Right lobe of liver (tissue), 6 donors: Measurements from ENCODE around the gene EZH1. TPM values are rescaled to one million over a fixed set of nuclear protein-coding genes. Genes with fewer than 3 reads are reported as not detected.

ENCODE experiments used
- ATAC-seq, 4 donors: fragments of 200-7000 bp; cut with Tn5 transposase; one replicate each; pipeline ENCODE4 v1.9.1; 2020; ENCODE audit warnings: mild to moderate bottlenecking in 4 of 4, moderate library complexity in 4 of 4
- DNase-seq, 3 donors: peaks; one replicate each; pipeline ENCODE4 v3.0.0-alpha.2; 2020
- H3K27ac ChIP-seq, 3 donors: fragments of 200-600 bp; one replicate each; pipeline ENCODE4 v1.8.0; 2022
- H3K27me3 ChIP-seq, 2 donors: fragments of 200-600 bp; one replicate each; pipeline ENCODE4 v1.8.0; 2022
- H3K36me3 ChIP-seq, 4 donors: fragments of 200-600 bp; sonication (generic) in 1 of 4; one replicate each; pipeline versions ENCODE4 v1.5.1 to v1.8.0; 2017 to 2022; ENCODE audit warnings: control low read depth in 1 of 4
- H3K4me1 ChIP-seq, 4 donors: fragments of 200-600 bp; sonication (generic) in 1 of 4; one replicate each; pipeline versions ENCODE4 v1.5.1 to v1.8.0; 2017 to 2022; ENCODE audit warnings: control low read depth in 1 of 4
- H3K4me3 ChIP-seq, 3 donors: fragments of 200-600 bp; one replicate each; pipeline ENCODE4 v1.8.0; 2022
- H3K9me3 ChIP-seq, 4 donors: fragments of 200-600 bp; sonication (generic) in 1 of 4; one replicate each; pipeline versions ENCODE4 v1.5.1 to v1.8.0; 2017 to 2022; ENCODE audit warnings: control low read depth in 1 of 4
- POLR2A ChIP-seq: fragments of 450-650 bp; IDR thresholded peaks from one replicate; pipeline ENCODE4 v1.6.1; 2017; ENCODE audit warnings: antibody characterized with exemption, mild to moderate bottlenecking
- WGBS: methylation state at CpG from one replicate; pipeline ENCODE4 v1.1.6; 2018; ENCODE audit warnings: low coverage, low lambda C conversion rate; ENCODE audit not compliant: insufficient coverage; ENCODE audit errors: missing lambda C conversion rate; 5-methylcytosine and 5-hydroxymethylcytosine counted together
- intact Hi-C, 2 donors: fragments of 100-400 bp; cut with DNase I; formaldehyde crosslinking; loops; one replicate each; pipeline versions ENCODE4 v1.11.2 to v1.14.1; 2022
- total RNA-seq, 6 experiments: library from RNA; depleted of rRNA in 2 of 6; stranded (reverse); fragments of >200 nt in 2 of 6; fragmentation: NEBNext Ultra II Directional in 3 of 6; extraction: Animal tissue kit (Norgen Biotek cat#: 25700) in 3 of 6; gene quantifications; one replicate each; pipeline versions ENCODE4 v1.1.0 to v1.2.4, GENCODE V29; 2016 to 2023
- TF ChIP-seq, protein P1 (sequence below), 4 donors: fragments of 200-600 bp in 3 of 4; fragments of 450-650 bp in 1 of 4; IDR thresholded peaks; one replicate each; pipeline versions ENCODE4 v1.5.1 to v1.8.0; 2016 to 2022; ENCODE audit warnings: antibody characterized with exemption in 4 of 4, mild to moderate bottlenecking in 2 of 4
- donor health status: DM: no; HTN: yes; CAD: no.
- donor health status: DM: no; HTN: no; CAD: no.
- donor health status: DM: no; HTN: no; CAD: no.
- donor health status: DM: no; HTN: yes; CAD: no.
- donor health status: DM: no; HTN: yes; CAD: no.

EZH1 gene
- total RNA-seq, 6 experiments from 2014 or later, result 5.5 to 16.5 (median 10.8) TPM

DNA sequence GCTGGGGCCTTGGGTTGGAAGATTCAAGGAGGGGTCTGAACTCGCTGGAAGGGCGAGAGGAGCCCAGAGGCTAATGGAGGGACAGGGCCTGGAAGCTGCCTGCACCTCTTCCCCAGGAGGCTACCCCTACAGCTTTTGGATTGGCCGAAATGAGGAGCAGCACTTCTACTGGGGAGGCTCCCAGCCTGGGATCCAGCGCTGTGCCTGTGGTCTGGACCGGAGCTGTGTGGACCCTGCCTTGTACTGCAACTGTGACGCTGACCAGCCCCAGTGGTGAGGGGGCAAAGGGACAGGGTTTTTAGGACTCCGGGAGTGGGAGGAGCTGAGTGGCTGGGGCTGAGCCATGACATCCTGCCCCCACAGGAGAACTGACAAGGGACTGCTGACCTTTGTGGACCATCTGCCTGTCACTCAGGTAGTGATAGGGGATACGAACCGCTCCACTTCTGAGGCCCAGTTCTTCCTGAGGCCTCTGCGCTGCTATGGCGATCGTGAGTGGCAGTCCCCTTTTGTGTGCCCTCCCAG, 53.8 kb downstream of the EZH1 start:
- ATAC-seq (no peak), DNase-seq (no peak)
- Histone ChIP-seq H3K9me3 (no peaks in the 10 kb centered on the region), H3K36me3 (no peaks in the 10 kb centered on the region), H3K4me1 (no peaks in the 10 kb centered on the region), H3K27ac (no peak overlapping the region), H3K27me3 (no peaks in the 10 kb centered on the region), H3K4me3 (no peak overlapping the region)
- no CpG with 5 or more reads among the region's 12 CpGs for WGBS
- TF ChIP-seq, protein P1, sequence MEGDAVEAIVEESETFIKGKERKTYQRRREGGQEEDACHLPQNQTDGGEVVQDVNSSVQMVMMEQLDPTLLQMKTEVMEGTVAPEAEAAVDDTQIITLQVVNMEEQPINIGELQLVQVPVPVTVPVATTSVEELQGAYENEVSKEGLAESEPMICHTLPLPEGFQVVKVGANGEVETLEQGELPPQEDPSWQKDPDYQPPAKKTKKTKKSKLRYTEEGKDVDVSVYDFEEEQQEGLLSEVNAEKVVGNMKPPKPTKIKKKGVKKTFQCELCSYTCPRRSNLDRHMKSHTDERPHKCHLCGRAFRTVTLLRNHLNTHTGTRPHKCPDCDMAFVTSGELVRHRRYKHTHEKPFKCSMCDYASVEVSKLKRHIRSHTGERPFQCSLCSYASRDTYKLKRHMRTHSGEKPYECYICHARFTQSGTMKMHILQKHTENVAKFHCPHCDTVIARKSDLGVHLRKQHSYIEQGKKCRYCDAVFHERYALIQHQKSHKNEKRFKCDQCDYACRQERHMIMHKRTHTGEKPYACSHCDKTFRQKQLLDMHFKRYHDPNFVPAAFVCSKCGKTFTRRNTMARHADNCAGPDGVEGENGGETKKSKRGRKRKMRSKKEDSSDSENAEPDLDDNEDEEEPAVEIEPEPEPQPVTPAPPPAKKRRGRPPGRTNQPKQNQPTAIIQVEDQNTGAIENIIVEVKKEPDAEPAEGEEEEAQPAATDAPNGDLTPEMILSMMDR (IDR thresholded peaks at IDR 0.05), result no peak
- TF ChIP-seq POLR2A, result no peak
- intact Hi-C loops, result no loop called here

DNA sequence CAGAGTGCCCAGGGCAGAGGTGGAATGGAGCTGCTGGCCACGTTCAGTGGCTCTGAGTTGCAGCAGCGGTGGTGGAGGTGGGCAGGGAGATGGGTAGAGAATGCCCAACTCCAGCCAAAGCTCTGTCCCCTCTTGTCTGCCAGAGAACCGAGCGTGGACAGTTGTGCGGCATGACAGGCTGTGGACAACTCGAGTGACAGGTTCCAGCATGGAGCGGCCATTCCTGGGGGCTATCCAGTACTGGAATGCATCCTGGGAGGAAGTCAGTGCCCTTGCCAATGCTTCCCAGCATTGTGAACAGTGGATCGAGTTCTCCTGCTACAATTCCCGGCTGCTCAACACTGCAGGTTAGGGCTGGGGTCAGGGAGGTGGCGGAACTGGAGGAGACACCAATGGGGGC, 54.2 kb downstream of the EZH1 start:
- no peaks in the 10 kb centered on the region for H3K36me3 ChIP-seq
- 81% methylated on average over 6 of the region's 10 CpGs for WGBS
- TF ChIP-seq, protein P1 (IDR thresholded peaks at IDR 0.05), result no peak
- TF ChIP-seq POLR2A, result no peak
- H3K27ac ChIP-seq, result no peak overlapping the region
- ATAC-seq (no peak), DNase-seq (no peak)
- no peak overlapping the region for H3K4me3 ChIP-seq
- no peaks in the 10 kb centered on the region for H3K9me3 ChIP-seq
- intact Hi-C loops, result no loop called here
- H3K27me3 ChIP-seq, result no peaks in the 10 kb centered on the region
- H3K4me1 ChIP-seq, result no peaks in the 10 kb centered on the region

DNA sequence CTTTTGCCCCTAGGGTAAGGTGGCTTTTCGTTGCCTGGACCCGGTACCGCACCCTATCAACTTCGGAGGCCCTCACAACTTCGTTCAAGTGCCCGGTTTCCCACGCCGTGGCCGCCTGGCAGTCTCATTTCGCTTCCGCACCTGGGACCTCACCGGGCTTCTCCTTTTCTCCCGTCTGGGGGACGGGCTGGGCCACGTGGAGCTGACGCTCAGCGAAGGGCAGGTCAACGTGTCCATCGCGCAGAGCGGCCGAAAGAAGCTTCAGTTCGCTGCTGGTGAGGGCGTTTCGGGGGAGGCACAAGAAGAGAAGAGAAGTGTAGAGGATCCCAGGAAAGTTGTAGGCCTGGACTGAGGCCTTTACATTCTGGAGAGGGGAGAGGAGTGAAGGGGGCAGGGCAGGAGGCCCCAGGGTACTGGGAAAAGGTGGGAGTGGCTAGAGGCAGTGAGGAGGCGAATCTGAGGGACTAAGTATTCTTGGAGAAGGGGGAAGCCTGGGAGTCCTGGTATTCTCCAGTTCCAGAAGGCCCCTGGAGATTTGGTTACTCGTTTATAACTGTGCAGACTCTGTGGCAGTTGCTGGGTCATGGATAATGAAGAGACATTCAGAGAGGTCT, 57.0 kb downstream of the EZH1 start:
- WGBS, result 69% methylated on average over 10 of the region's 27 CpGs
- peaks cover 0 to 6% (median 0%) of the 10 kb centered on the region in 4 donors for H3K4me1 ChIP-seq
- H3K9me3 ChIP-seq, result no peaks in the 10 kb centered on the region
- no peak overlapping the region for H3K4me3 ChIP-seq
- TF ChIP-seq POLR2A, result no peak
- TF ChIP-seq, protein P1 (IDR thresholded peaks at IDR 0.05), result no peak
- no peak overlapping the region for H3K27ac ChIP-seq
- H3K27me3 ChIP-seq, result no peaks in the 10 kb centered on the region
- DNase-seq, result no peak
- ATAC-seq, result no peak
- intact Hi-C loops, result loop anchor here (10.0 kb wide), 2 partner anchors 73 to 103 kb away; no protein-coding TSS in a partner anchor
- no peaks in the 10 kb centered on the region for H3K36me3 ChIP-seq

DNA sequence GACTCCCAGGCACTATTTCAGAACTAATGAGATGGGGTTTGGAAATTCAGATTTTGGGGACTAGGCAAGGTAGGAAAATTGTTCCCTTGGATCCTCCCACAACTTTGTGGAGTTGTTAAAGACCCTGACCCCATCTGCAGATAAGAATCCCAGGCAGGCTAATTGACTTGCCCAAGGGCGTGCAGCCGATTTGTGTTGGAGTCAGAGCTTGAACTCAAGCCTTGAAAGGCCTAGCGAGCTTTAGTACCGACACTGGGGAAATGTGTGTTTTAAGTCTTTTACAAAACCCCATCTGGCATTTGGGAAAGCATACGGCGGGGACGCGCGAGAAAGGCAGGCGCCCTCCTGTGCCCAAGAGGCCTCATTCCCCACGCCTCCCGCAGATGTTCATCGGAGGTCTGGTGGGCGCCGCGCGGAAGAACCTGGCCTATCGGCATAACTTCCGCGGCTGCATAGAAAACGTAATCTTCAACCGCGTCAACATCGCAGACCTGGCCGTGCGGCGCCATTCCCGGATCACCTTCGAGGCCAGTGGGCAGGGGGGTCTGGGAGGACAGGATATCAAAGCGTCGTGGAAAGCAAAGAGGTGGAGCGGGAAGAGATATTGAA, 58.2 kb downstream of the EZH1 start:
- 52% methylated on average over 15 of the region's 32 CpGs for WGBS
- ATAC-seq (no peak), DNase-seq (no peak)
- H3K36me3 ChIP-seq, result no peaks in the 10 kb centered on the region
- no peaks in the 10 kb centered on the region for H3K9me3 ChIP-seq
- H3K27ac ChIP-seq, result no peak overlapping the region
- intact Hi-C loops, result loop anchor here (10.0 kb wide), 2 partner anchors 72 to 102 kb away; no protein-coding TSS in a partner anchor
- TF ChIP-seq, protein P1 (IDR thresholded peaks at IDR 0.05), result no peak
- no peak for TF ChIP-seq POLR2A
- peaks cover 0 to 16% (median 0%) of the 10 kb centered on the region in 4 donors for H3K4me1 ChIP-seq
- peaks cover 0 to 5% of the 10 kb centered on the region in 2 donors for H3K27me3 ChIP-seq
- no peak overlapping the region for H3K4me3 ChIP-seq
